Measurements from ENCODE around the gene OXA1L. TPM values are rescaled to one million over a fixed set of nuclear protein-coding genes. Genes with fewer than 3 reads are reported as not detected.

OXA1L gene
- total and polyA plus RNA-seq, 2 experiments from 2014 or later, result 59.4 to 88.1 TPM

DNA sequence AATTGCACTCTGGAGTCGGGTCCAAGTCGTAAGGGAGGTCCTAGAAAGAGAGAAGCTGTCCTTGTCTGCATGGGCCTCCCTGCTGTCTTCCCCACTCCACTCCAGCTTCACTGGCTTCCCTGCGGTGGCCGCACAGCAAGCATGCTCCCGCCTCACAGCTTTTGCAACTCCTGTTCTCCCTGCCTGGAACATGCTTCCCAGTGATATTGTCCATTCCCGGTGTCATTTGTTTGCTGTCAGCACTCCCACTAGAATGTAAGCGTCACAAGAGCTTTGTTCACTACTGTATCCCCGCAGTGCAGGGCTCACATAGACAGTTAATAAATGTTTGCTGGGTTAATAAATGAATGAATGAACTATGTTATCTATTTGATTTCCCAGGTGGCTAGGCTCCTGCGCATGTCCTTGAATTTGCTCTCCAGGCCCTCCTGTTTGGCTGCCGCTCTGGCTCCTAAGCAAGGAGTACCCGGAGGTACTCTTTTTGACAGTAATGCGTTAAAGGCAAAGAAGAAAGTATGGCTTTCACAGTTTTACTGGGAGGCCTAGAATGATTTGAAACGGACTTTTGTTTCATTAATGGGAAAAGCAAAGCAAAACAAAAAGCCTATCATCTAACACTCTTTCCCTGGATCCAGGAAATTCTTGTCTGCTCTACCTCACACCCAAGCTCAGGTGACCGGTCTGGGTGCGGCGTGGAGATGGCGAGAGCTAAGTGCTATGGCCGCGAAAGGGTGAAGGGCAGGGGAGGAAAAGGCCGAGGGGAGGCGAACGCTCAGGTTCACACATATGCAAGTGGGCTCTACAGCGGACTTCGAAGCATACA, 54.9 kb downstream of the OXA1L start:
- H3K4me1 ChIP-seq (ENCODE audit: insufficient read depth), result peaks cover 56% of the 10 kb centered on the region
- H3K79me2 ChIP-seq, result no peaks in the 10 kb centered on the region
- H3K36me3 ChIP-seq (replicated peaks; ENCODE audit: insufficient read depth, low read depth), result no peaks in the 10 kb centered on the region
- TF ChIP-seq, protein P1, sequence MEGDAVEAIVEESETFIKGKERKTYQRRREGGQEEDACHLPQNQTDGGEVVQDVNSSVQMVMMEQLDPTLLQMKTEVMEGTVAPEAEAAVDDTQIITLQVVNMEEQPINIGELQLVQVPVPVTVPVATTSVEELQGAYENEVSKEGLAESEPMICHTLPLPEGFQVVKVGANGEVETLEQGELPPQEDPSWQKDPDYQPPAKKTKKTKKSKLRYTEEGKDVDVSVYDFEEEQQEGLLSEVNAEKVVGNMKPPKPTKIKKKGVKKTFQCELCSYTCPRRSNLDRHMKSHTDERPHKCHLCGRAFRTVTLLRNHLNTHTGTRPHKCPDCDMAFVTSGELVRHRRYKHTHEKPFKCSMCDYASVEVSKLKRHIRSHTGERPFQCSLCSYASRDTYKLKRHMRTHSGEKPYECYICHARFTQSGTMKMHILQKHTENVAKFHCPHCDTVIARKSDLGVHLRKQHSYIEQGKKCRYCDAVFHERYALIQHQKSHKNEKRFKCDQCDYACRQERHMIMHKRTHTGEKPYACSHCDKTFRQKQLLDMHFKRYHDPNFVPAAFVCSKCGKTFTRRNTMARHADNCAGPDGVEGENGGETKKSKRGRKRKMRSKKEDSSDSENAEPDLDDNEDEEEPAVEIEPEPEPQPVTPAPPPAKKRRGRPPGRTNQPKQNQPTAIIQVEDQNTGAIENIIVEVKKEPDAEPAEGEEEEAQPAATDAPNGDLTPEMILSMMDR (IDR thresholded peaks at IDR 0.05; ENCODE audit: poor library complexity), result no peak
- no peak for TF ChIP-seq EZH2phosphoT487 (IDR thresholded peaks at IDR 0.05; ENCODE audit: low read depth, severe bottlenecking, unreplicated experiment)
- H3K9me2 ChIP-seq (replicated peaks; ENCODE audit: insufficient read depth), result no peaks in the 10 kb centered on the region
- DNase-seq (ENCODE audit: low spot score), result peak; percentile 66
- no peaks in the 10 kb centered on the region for H3K9me3 ChIP-seq (ENCODE audit: low read depth)
- WGBS (ENCODE audit: low lambda C conversion rate, missing lambda C conversion rate), result 31% methylated on average over 24 of the region's 24 CpGs
- H3K4me3 ChIP-seq, result no peak overlapping the region
- H4K20me1 ChIP-seq (ENCODE audit: insufficient read depth, poor library complexity, severe bottlenecking), result no peaks in the 10 kb centered on the region
- H3K27ac ChIP-seq, result peak overlapping the region; percentile 99
- H3K4me2 ChIP-seq, result peak overlapping the region; percentile 70
- no peaks in the 10 kb centered on the region for H3K27me3 ChIP-seq
- peak overlapping the region; percentile 41 for H2AFZ ChIP-seq

GRCh38 chr14:22822016-22822570, 55.6 kb downstream of the OXA1L start:
- H3K4me1 ChIP-seq (ENCODE audit: insufficient read depth), result peaks cover 56% of the 10 kb centered on the region
- no peaks in the 10 kb centered on the region for H3K79me2 ChIP-seq
- H3K27ac ChIP-seq, result peak overlapping the region; percentile 99
- H3K9me2 ChIP-seq (replicated peaks; ENCODE audit: insufficient read depth), result no peaks in the 10 kb centered on the region
- H3K4me3 ChIP-seq, result no peak overlapping the region
- peak overlapping the region; percentile 68 for H2AFZ ChIP-seq
- TF ChIP-seq EZH2phosphoT487 (IDR thresholded peaks at IDR 0.05; ENCODE audit: low read depth, severe bottlenecking, unreplicated experiment), result no peak
- TF ChIP-seq, protein P1 (IDR thresholded peaks at IDR 0.05; ENCODE audit: poor library complexity), result no peak
- no peak for TF ChIP-seq EZH2 (IDR thresholded peaks at IDR 0.05; ENCODE audit: borderline replicate concordance)
- H3K9me3 ChIP-seq (ENCODE audit: low read depth), result no peaks in the 10 kb centered on the region
- DNase-seq (ENCODE audit: low spot score), result peak; percentile 74
- no peaks in the 10 kb centered on the region for H4K20me1 ChIP-seq (ENCODE audit: insufficient read depth, poor library complexity, severe bottlenecking)
- no peaks in the 10 kb centered on the region for H3K27me3 ChIP-seq
- H3K4me2 ChIP-seq, result peak overlapping the region; percentile 70
- no peaks in the 10 kb centered on the region for H3K36me3 ChIP-seq (replicated peaks; ENCODE audit: insufficient read depth, low read depth)
- 26% methylated on average over 24 of the region's 32 CpGs for WGBS (ENCODE audit: low lambda C conversion rate, missing lambda C conversion rate)

Small RNAs within 50 kb of the gene (small RNA-seq; reads per million reads assigned to genes)
- not detected for gene RF00588

Other genes starting within 250 kb of the OXA1L start
- 327 and 358 TPM in 2 replicates for gene DAD1, start 177.5 kb upstream of the OXA1L start, total RNA-seq
- 441 and 463 TPM in 2 replicates for gene DAD1, start 177.5 kb upstream of the OXA1L start, polyA plus RNA-seq
- gene ABHD4, start 168.4 kb upstream of the OXA1L start, total RNA-seq, result 30.7 and 33.9 TPM in 2 replicates
- gene ABHD4, start 168.4 kb upstream of the OXA1L start, polyA plus RNA-seq, result 43.3 and 49.8 TPM in 2 replicates
- 0.03 TPM in 1 of 2 replicates, not detected in the other for gene OR6J1, start 122.3 kb upstream of the OXA1L start, total RNA-seq
- not detected in 2 replicates for gene OR6J1, start 122.3 kb upstream of the OXA1L start, polyA plus RNA-seq
- 337 and 381 TPM in 2 replicates for gene SLC7A7, start 48.7 kb downstream of the OXA1L start, total RNA-seq
- 169 and 206 TPM in 2 replicates for gene SLC7A7, start 48.7 kb downstream of the OXA1L start, polyA plus RNA-seq
- 50.6 and 164 TPM in 2 replicates for gene MRPL52, start 63.2 kb downstream of the OXA1L start, total RNA-seq
- gene MRPL52, start 63.2 kb downstream of the OXA1L start, polyA plus RNA-seq, result 214 and 227 TPM in 2 replicates
- 122 and 160 TPM in 2 replicates for gene MMP14, start 69.9 kb downstream of the OXA1L start, total RNA-seq
- 17.1 and 21.4 TPM in 2 replicates for gene MMP14, start 69.9 kb downstream of the OXA1L start, polyA plus RNA-seq
- 34.4 and 56.2 TPM in 2 replicates for gene LRP10, start 105.1 kb downstream of the OXA1L start, total RNA-seq
- 92.7 and 117 TPM in 2 replicates for gene LRP10, start 105.1 kb downstream of the OXA1L start, polyA plus RNA-seq
- gene REM2, start 116.5 kb downstream of the OXA1L start, total RNA-seq, result 1.5 and 1.9 TPM in 2 replicates
- gene REM2, start 116.5 kb downstream of the OXA1L start, polyA plus RNA-seq, result 5.5 and 6.3 TPM in 2 replicates
- 236 and 749 TPM in 2 replicates for gene RBM23, start 152.5 kb downstream of the OXA1L start, total RNA-seq
- gene RBM23, start 152.5 kb downstream of the OXA1L start, polyA plus RNA-seq, result 72.9 and 74.1 TPM in 2 replicates
- gene PRMT5, start 162.7 kb downstream of the OXA1L start, total RNA-seq, result 38.9 and 52.2 TPM in 2 replicates
- 54.1 and 72.3 TPM in 2 replicates for gene PRMT5, start 162.7 kb downstream of the OXA1L start, polyA plus RNA-seq
- 34.8 and 46.4 TPM in 2 replicates for gene HAUS4, start 190.4 kb downstream of the OXA1L start, total RNA-seq
- 16.2 and 21.8 TPM in 2 replicates for gene HAUS4, start 190.4 kb downstream of the OXA1L start, polyA plus RNA-seq
- 75.1 and 80.8 TPM in 2 replicates for gene AJUBA, start 215.9 kb downstream of the OXA1L start, total RNA-seq
- gene AJUBA, start 215.9 kb downstream of the OXA1L start, polyA plus RNA-seq, result 36.2 and 43.2 TPM in 2 replicates
- gene C14orf93, start 243.5 kb downstream of the OXA1L start, total RNA-seq, result 7.8 and 8.8 TPM in 2 replicates
- 5.7 and 6.5 TPM in 2 replicates for gene C14orf93, start 243.5 kb downstream of the OXA1L start, polyA plus RNA-seq

All from hepatocyte (in vitro differentiated cells).